HL-60 (cell line): Measurements from ENCODE around the gene GFOD2.
A peak's percentile ranks its signal among the peaks of the same experiment; 100 is the strongest.

Source experiments
- DNase-seq, 2 experiments: peaks; one replicate each; pipeline ENCODE4 v3.0.0-alpha.2; 2010 to 2020; ENCODE audit warnings: low read depth in 1 of 2, low spot score in 1 of 2
- H3K27ac ChIP-seq: fragments of 250-450 bp; sonication (Bioruptor Pico); replicated peaks from 2 replicates; pipeline ENCODE4 v1.5.1; 2020; ENCODE audit warnings: mild to moderate bottlenecking, moderate library complexity
- H3K27me3 ChIP-seq: fragments of 250-450 bp; sonication (Bioruptor Pico); 2 replicates; pipeline ENCODE4 v1.5.1; 2021; ENCODE audit warnings: mild to moderate bottlenecking, moderate library complexity; ENCODE audit not compliant: insufficient read depth, poor library complexity, severe bottlenecking
- H3K4me3 ChIP-seq: replicated peaks from 2 replicates; pipeline ENCODE4 v1.5.1; 2011; ENCODE audit warnings: mild to moderate bottlenecking, control low read depth, low read length; ENCODE audit not compliant: insufficient read depth
- GABPA ChIP-seq: IDR thresholded peaks from 2 replicates; pipeline ENCODE4 v1.6.1; 2012; ENCODE audit warnings: low read depth
- POLR2AphosphoS5 ChIP-seq: IDR thresholded peaks from 2 replicates; pipeline ENCODE4 v1.6.1; 2012; ENCODE audit warnings: low read depth
- SPI1 ChIP-seq: IDR thresholded peaks from 2 replicates; pipeline ENCODE4 v1.6.1; 2012; ENCODE audit warnings: low read depth, mild to moderate bottlenecking, borderline replicate concordance
- TF ChIP-seq, protein P1 (sequence below): IDR thresholded peaks from 2 replicates; pipeline ENCODE4 v1.6.1; 2012; ENCODE audit warnings: low read depth; ENCODE audit not compliant: insufficient replicate concordance
- TF ChIP-seq, protein P2 (sequence below): IDR thresholded peaks from one replicate; pipeline ENCODE4 v1.5.1; 2011; ENCODE audit warnings: low read length, control low read depth, inconsistent platforms; ENCODE audit not compliant: insufficient read depth

GFOD2 gene

DNA sequence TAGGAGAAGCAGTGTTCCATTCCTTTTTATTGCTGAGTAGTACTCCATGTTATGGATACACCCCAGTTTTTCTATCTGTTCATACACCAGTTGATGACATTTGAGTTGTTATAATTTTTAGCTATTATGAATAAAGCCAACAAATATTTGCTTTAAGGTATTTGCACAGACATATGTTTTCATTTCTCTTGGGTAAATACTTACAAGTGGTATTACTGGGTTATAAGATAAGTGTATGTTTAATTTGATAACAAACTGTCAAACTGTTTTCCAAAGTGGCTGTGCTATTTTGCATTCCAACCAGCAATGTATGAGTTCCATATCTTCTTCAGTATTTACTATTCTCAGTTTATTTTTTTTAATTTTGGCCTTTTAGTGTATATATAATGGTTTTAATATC is 27.7 kb upstream of the GFOD2 start:
- TF ChIP-seq, protein P1, sequence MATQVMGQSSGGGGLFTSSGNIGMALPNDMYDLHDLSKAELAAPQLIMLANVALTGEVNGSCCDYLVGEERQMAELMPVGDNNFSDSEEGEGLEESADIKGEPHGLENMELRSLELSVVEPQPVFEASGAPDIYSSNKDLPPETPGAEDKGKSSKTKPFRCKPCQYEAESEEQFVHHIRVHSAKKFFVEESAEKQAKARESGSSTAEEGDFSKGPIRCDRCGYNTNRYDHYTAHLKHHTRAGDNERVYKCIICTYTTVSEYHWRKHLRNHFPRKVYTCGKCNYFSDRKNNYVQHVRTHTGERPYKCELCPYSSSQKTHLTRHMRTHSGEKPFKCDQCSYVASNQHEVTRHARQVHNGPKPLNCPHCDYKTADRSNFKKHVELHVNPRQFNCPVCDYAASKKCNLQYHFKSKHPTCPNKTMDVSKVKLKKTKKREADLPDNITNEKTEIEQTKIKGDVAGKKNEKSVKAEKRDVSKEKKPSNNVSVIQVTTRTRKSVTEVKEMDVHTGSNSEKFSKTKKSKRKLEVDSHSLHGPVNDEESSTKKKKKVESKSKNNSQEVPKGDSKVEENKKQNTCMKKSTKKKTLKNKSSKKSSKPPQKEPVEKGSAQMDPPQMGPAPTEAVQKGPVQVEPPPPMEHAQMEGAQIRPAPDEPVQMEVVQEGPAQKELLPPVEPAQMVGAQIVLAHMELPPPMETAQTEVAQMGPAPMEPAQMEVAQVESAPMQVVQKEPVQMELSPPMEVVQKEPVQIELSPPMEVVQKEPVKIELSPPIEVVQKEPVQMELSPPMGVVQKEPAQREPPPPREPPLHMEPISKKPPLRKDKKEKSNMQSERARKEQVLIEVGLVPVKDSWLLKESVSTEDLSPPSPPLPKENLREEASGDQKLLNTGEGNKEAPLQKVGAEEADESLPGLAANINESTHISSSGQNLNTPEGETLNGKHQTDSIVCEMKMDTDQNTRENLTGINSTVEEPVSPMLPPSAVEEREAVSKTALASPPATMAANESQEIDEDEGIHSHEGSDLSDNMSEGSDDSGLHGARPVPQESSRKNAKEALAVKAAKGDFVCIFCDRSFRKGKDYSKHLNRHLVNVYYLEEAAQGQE, result no peak
- TF ChIP-seq GABPA (no peak), POLR2AphosphoS5 (no peak), SPI1 (no peak)
- TF ChIP-seq, protein P2, sequence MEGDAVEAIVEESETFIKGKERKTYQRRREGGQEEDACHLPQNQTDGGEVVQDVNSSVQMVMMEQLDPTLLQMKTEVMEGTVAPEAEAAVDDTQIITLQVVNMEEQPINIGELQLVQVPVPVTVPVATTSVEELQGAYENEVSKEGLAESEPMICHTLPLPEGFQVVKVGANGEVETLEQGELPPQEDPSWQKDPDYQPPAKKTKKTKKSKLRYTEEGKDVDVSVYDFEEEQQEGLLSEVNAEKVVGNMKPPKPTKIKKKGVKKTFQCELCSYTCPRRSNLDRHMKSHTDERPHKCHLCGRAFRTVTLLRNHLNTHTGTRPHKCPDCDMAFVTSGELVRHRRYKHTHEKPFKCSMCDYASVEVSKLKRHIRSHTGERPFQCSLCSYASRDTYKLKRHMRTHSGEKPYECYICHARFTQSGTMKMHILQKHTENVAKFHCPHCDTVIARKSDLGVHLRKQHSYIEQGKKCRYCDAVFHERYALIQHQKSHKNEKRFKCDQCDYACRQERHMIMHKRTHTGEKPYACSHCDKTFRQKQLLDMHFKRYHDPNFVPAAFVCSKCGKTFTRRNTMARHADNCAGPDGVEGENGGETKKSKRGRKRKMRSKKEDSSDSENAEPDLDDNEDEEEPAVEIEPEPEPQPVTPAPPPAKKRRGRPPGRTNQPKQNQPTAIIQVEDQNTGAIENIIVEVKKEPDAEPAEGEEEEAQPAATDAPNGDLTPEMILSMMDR, result no peak
- DNase-seq, result no peak

DNA sequence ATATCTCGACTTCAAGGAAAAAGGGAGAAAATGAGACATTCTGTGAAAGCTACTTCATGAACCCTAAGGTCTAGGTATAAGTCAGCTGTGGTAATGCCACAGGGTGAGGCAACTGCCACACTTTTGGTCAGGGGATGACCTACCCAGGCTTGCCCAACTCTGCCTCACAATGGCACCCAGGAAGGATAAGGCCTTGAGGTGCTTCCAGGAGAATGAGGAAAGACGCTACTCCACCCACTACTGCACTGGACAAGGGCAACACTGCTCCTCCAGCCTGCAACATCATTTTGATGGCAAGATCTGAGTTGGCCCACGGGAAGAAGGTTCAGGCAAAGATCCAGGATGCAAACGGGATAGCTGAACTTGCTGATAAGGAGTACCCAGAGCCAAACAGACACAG is 22.0 kb upstream of the GFOD2 start:
- no peaks in the 10 kb centered on the region for H3K27me3 ChIP-seq
- DNase-seq, result peak in 1 of 2 experiments; percentile 22
- no peak for TF ChIP-seq SPI1
- TF ChIP-seq, protein P2, result no peak
- TF ChIP-seq, protein P1, result no peak
- no peak for TF ChIP-seq POLR2AphosphoS5
- no peak overlapping the region for H3K27ac ChIP-seq
- H3K4me3 ChIP-seq, result no peak overlapping the region

More for the DNA sequence above, 27.7 kb upstream of the GFOD2 start:
- Histone ChIP-seq H3K4me3 (no peak overlapping the region), H3K27ac (no peak overlapping the region), H3K27me3 (no peaks in the 10 kb centered on the region)

DNA sequence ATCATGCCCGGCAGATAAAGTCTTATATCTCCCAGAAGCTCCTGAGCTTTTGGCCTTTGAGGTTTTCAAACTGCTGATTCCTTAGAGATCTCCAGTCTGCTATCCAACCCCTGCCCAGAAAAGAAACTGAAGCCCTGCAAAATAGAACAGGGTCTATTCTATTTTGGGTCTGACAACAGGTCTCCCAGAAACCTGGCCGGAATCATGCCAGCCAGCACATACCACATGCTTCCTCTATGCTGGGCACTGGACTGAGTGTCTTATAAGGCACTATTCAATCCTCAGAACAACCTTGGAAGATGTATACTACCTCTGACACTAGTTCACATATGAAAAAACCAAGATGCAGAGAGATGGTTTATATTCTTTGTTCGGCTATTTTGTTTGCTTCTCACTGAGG is 21.3 kb upstream of the GFOD2 start:
- TF ChIP-seq POLR2AphosphoS5, result no peak
- TF ChIP-seq, protein P1, result no peak
- TF ChIP-seq, protein P2, result no peak
- no peak for TF ChIP-seq SPI1
- no peak for TF ChIP-seq GABPA
- Histone ChIP-seq H3K4me3 (no peak overlapping the region), H3K27ac (no peak overlapping the region), H3K27me3 (no peaks in the 10 kb centered on the region)
- DNase-seq, result no peak
